WTC11 (cell line): ENCODE measurements around the gene PIF1. TPM values are rescaled to one million over a fixed set of nuclear protein-coding genes. Genes with fewer than 3 reads are reported as not detected.

Source experiments
- ATAC-seq: fragments of 200-7000 bp; cut with Tn5 transposase; 2 replicates; pipeline ENCODE4 v1.10.0; 2021; ENCODE audit warnings: mild to moderate bottlenecking, moderate library complexity
- CTCF ChIA-PET: fragments of 300-600 bp; sonication (Branson Sonifier 250); formaldehyde crosslinking; loops from one replicate; lab custom pipeline; 2021; ENCODE audit warnings: antibody characterized with exemption; lab: Charles Lee
- POLR2A ChIA-PET: fragments of 350-600 bp; sonication (Branson Sonifier 250); formaldehyde crosslinking; loops from one replicate; lab custom pipeline; 2021; ENCODE audit warnings: antibody characterized with exemption; lab: Charles Lee
- DNase-seq: peaks from one replicate; pipeline ENCODE4 v3.0.0; 2021; ENCODE audit warnings: low spot score
- H3K27ac Mint-ChIP-seq: 2 replicates; pipeline ENCODE4 v1.8.0; 2021; ENCODE audit warnings: mixed read lengths
- H3K27me3 Mint-ChIP-seq: 2 replicates; pipeline ENCODE4 v1.8.0; 2021; ENCODE audit warnings: low read depth, mild to moderate bottlenecking, moderate library complexity, mixed read lengths
- H3K36me3 Mint-ChIP-seq: 2 replicates; pipeline ENCODE4 v1.8.0; 2021; ENCODE audit warnings: mixed read lengths
- H3K4me1 Mint-ChIP-seq: 2 replicates; pipeline ENCODE4 v1.8.0; 2022; ENCODE audit warnings: mixed read lengths
- H3K4me3 Mint-ChIP-seq: 2 replicates; pipeline ENCODE4 v1.8.0; 2021; ENCODE audit warnings: mild to moderate bottlenecking, moderate library complexity, mixed read lengths
- H3K9me3 Mint-ChIP-seq: 2 replicates; pipeline ENCODE4 v1.8.0; 2021; ENCODE audit warnings: mixed read lengths
- AFF4 ChIP-seq: sonication (generic); formaldehyde crosslinking; IDR thresholded peaks from 2 replicates; pipeline ENCODE4 v1.8.1; 2023; ENCODE audit warnings: mild to moderate bottlenecking, missing genetic modification reagents, borderline replicate concordance
- ATF6 ChIP-seq: sonication (generic); formaldehyde crosslinking; IDR thresholded peaks from 2 replicates; pipeline ENCODE4 v1.8.1; 2023; ENCODE audit warnings: mild to moderate bottlenecking, missing genetic modification reagents
- CREM ChIP-seq: sonication (generic); formaldehyde crosslinking; IDR thresholded peaks from 2 replicates; pipeline ENCODE4 v1.8.1; 2022; ENCODE audit warnings: mild to moderate bottlenecking, missing genetic modification reagents, moderate library complexity
- E2F4 ChIP-seq: sonication (generic); formaldehyde crosslinking; IDR thresholded peaks from 2 replicates; pipeline ENCODE4 v1.8.1; 2022; ENCODE audit warnings: low read depth, mild to moderate bottlenecking, moderate library complexity, missing genetic modification reagents, borderline replicate concordance
- FOXP1 ChIP-seq: sonication (generic); formaldehyde crosslinking; IDR thresholded peaks from 2 replicates; pipeline ENCODE4 v1.8.0; 2022; ENCODE audit warnings: missing genetic modification reagents, mild to moderate bottlenecking, moderate library complexity, borderline replicate concordance
- FOXP4 ChIP-seq: sonication (generic); formaldehyde crosslinking; IDR thresholded peaks from 2 replicates; pipeline ENCODE4 v1.8.0; 2022; ENCODE audit warnings: mild to moderate bottlenecking, missing genetic modification reagents
- MYBL2 ChIP-seq: sonication (generic); formaldehyde crosslinking; IDR thresholded peaks from 2 replicates; pipeline ENCODE4 v1.8.1; 2023; ENCODE audit warnings: mild to moderate bottlenecking, moderate library complexity, missing genetic modification reagents
- NFE2L1 ChIP-seq: sonication (generic); formaldehyde crosslinking; IDR thresholded peaks from 2 replicates; pipeline ENCODE4 v1.8.1; 2023; ENCODE audit warnings: missing genetic modification reagents
- PRRX2 ChIP-seq: fragments of 250-450 bp; sonication (Bioruptor Pico); IDR thresholded peaks from 2 replicates; pipeline ENCODE4 v1.8.0; 2021; ENCODE audit warnings: mild to moderate bottlenecking
- SOX15 ChIP-seq: fragments of 250-450 bp; sonication (Bioruptor Pico); IDR thresholded peaks from 2 replicates; pipeline ENCODE4 v1.9.0; 2021; ENCODE audit warnings: mild to moderate bottlenecking
- STAT6 ChIP-seq: sonication (generic); formaldehyde crosslinking; conservative IDR thresholded peaks from 2 replicates; pipeline ENCODE4 v1.8.1; 2023; ENCODE audit warnings: mild to moderate bottlenecking, low read depth, missing genetic modification reagents, moderate library complexity
- TEAD1 ChIP-seq: sonication (generic); formaldehyde crosslinking; IDR thresholded peaks from 2 replicates; pipeline ENCODE4 v1.8.0; 2022; ENCODE audit warnings: mild to moderate bottlenecking, missing genetic modification reagents
- USF2 ChIP-seq: sonication (generic); formaldehyde crosslinking; IDR thresholded peaks from 2 replicates; pipeline ENCODE4 v1.8.1; 2023; ENCODE audit warnings: mild to moderate bottlenecking, missing genetic modification reagents, moderate library complexity
- ZMAT4 ChIP-seq: fragments of 250-450 bp; sonication (Bioruptor Pico); IDR thresholded peaks from 2 replicates; pipeline ENCODE4 v1.9.0; 2021; ENCODE audit warnings: mild to moderate bottlenecking
- ZNF281 ChIP-seq: sonication (generic); formaldehyde crosslinking; IDR thresholded peaks from 2 replicates; pipeline ENCODE4 v1.8.0; 2023; ENCODE audit warnings: mild to moderate bottlenecking, missing genetic modification reagents
- ZNF671 ChIP-seq: fragments of 250-450 bp; sonication (Bioruptor Pico); IDR thresholded peaks from 2 replicates; pipeline ENCODE4 v1.8.0; 2021; ENCODE audit warnings: mild to moderate bottlenecking
- total RNA-seq: library from RNA; stranded (reverse); gene quantifications from 3 replicates; pipeline ENCODE4 v1.2.3, GENCODE V29; 2021

PIF1 gene
- total RNA-seq, 1 experiment from 2014 or later = 249 TPM

GRCh38 chr15:64808785-64809453, 16.5 kb downstream of the PIF1 start (continued):
- TF ChIP-seq AFF4 (CRISPR knock-in tag) (peak; percentile 22; the same call in 1 of the 2 replicates), TEAD1 (CRISPR knock-in tag) (peak; percentile 85; the same call in 1 of the 2 replicates), USF2 (CRISPR knock-in tag) (peak; percentile 30; the same call in 1 of the 2 replicates), FOXP4 (CRISPR knock-in tag) (peak; percentile 57; the same call in 1 of the 2 replicates)

GRCh38 chr15:64807751-64808222, 17.7 kb downstream of the PIF1 start:
- DNase-seq = peak; percentile 94
- POLR2A ChIA-PET = interaction anchor here (0.7 to 5.6 kb wide), 18 partner anchors 17 to 107 kb away, joined by 3 to 33 read pairs (median 6); partner anchors contain the start of genes ANKDD1A, PIF1, PLEKHO2 and RBPMS2
- TF ChIP-seq ZMAT4 (no peak), NFE2L1 (CRISPR knock-in tag) (no peak), ZNF281 (peak; percentile 91; the same call in 1 of the 2 replicates), STAT6 (CRISPR knock-in tag) (no peak), TEAD1 (CRISPR knock-in tag) (peak; percentile 79; the same call in 1 of the 2 replicates), ZNF671 (no peak), FOXP1 (CRISPR knock-in tag) (no peak), CREM (CRISPR knock-in tag) (no peak), E2F4 (no peak), MYBL2 (CRISPR knock-in tag) (0 out of 2 replicates have a peak, but pooled peaks have one; percentile 4), ATF6 (CRISPR knock-in tag) (no peak), SOX15 (CRISPR knock-in tag) (no peak), PRRX2 (CRISPR knock-in tag) (no peak)

More at GRCh38 chr15:64807751-64808222, 17.7 kb downstream of the PIF1 start:
- Mint-ChIP-seq H3K4me3 (peak overlapping the region; percentile 63), H3K4me1 (peaks cover 73% of the 10 kb centered on the region), H3K9me3 (no peaks in the 10 kb centered on the region), H3K27me3 (no peaks in the 10 kb centered on the region; the same call in 1 of the 2 replicates), H3K36me3 (peaks cover 3% of the 10 kb centered on the region; the same call in 1 of the 2 replicates), H3K27ac (peak overlapping the region; percentile 97)
- ATAC-seq = peak; percentile 55
- CTCF ChIA-PET = interaction anchor here (0.6 to 7.6 kb wide), 12 partner anchors 27 to 117 kb away, joined by 3 to 122 read pairs (median 18); partner anchors contain the start of gene RBPMS2
